ENCODE results near the gene RRM2.
"Not testable (repeated sequence)": the region's sequence is repeated elsewhere in the genome, so short reads cannot be mapped to it uniquely, and the experiment has no call there.

RRM2 gene

DNA sequence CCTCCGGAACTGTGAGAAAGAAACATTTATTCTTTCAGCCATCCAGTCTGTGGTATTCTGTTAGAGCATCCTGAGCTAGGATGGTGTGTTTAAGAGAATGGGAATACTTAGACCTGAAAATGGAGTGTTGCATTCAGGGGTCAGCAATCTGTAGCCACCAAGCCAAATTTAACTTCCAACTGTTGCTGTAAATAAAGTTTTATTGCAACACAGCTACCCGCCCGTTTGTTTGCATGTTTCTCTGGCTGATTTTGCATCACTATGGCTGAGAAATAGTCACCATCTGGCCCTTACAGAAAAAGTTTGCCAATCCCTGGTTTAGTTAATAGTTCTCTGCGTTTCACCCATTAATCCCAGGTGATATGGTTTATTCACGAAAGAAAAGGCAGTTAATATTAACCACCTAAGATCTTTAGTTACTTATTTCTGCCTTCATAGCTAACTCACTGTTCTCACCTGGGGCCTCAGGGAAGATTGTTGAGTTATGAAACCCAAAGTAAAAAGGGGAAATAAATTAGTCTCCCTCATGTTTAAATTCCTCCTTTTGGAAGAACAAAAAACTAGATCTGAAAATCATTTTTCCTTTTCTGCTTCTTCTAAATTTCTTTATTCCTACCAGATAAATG lies 32.9 kb upstream of the RRM2 start:
- in situ Hi-C loops (cut with HindIII; ENCODE audit: low sequenced_read_pairs) = no loop called here

DNA sequence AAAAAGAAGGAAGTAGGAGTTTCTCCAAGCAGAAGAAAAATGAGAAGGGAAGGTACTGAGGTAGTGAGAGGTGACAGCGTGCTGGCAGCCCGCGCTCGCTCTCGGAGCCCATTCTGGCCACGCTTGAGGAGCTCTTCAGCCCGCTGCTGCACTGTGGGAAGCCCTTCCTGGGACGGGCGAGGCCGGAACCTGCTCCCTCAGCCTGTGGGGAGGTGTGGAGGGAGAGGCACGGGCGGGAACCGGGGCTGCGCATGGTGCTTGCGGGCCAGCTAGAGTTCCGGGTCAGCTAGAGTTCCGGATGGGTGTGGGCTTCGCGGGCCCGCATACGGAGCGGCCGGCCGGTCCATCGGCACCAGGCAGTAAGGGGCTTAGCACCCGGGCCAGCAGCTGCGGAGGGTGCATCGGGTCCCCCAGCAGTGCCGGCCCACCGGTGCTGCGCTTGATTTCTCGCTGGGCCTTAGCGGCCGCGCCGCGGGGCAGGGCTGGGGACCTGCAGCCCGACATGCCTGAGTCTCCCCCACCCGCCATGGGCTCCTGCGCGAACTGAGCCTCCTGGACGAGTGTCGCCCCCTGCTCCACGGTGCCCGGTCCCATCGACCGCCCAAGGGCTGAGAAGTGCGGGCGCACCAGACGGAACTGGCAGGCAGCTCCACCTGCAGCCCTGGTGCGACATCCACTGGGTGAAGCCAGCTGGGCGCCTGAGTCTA lies 31.2 kb upstream of the RRM2 start:
- in situ Hi-C loops (cut with HindIII; ENCODE audit: low sequenced_read_pairs) = no loop called here

DNA sequence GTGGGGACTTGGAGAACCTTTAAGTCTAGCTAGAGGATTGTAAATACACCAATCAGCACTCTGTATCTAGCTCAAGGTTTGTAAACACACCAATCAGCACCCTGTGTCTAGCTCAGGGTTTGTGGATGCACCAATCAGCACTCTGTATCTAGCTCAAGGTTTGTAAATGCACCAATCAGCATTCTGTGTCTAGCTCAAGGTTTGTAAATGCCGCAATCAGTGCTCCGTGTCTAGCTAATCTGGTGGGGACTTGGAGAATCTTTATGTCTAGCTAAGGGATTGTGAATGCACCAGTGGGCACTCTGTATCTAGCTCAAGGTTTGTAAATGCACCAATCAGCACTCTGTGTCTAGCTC lies 30.7 kb upstream of the RRM2 start:
- in situ Hi-C loops (cut with HindIII; ENCODE audit: low sequenced_read_pairs) = not testable (repeated sequence)

DNA sequence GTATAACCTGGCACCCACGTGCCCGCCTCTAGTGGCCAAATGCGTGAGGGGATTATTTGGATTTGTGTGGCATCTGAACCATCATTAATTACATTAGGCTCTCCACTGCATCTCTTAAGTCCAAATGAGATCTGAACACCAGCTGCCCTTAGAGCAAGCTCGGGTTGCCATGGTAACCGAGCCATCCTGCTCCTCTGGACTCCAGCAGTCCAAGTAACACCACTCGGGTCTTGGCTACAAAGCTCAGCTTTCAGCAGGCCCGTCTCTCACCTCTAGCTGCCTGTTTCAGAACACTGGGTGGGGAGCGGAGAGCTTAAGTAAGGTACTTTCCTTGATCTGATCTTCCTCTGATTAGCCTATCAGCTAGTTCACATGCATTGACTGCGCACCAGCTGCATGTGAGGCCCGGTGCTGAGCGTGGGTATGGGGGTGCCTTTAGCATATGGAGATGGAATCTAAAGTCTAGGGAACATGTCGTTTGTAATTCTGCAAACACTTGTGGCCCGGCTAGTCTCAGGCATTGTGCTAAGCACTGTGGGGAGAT lies 28.2 kb upstream of the RRM2 start:
- in situ Hi-C loops (cut with HindIII; ENCODE audit: low sequenced_read_pairs) = no loop called here

DNA sequence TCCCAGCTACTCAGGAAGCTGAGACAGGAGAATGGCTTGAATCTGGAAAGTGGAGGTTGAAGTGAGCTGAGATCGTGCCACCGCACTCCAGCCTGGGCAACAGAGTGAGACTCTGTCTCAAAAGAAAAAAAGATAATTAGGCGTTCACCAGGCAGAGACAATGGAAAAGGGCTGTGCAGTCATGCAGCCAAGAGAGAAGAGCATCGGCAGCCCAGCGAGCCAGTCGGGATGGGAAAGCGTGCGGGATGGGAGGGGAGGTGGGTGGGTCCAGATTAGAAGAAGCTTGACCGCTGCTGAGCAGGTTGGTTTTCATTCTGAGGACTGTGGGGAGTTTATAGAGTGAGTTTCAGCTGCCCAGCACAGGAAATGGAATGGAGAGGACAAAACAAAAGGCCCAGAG lies 27.4 kb upstream of the RRM2 start:
- in situ Hi-C loops (cut with HindIII; ENCODE audit: low sequenced_read_pairs) = no loop called here

DNA sequence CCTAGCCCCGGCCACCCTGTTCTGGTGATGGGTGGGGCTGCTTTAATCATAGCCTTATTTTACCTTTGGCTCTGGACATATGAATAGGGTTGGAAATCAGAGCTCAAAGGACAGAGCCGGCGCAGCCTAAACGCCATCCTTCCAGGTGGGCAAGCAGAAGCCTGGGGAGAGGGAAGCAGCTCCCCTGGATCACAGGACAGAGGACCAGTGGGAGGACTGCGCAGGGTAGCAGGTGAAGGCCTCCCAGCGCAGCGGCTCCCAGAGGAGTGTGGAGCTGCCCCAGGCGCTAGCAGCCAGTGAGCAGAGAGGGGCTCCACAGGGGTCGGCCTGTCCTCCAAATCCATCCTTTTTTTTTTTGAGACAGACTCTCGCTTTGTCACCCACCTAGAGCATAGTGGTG lies 25.9 kb upstream of the RRM2 start:
- in situ Hi-C loops (cut with HindIII; ENCODE audit: low sequenced_read_pairs) = no loop called here

DNA sequence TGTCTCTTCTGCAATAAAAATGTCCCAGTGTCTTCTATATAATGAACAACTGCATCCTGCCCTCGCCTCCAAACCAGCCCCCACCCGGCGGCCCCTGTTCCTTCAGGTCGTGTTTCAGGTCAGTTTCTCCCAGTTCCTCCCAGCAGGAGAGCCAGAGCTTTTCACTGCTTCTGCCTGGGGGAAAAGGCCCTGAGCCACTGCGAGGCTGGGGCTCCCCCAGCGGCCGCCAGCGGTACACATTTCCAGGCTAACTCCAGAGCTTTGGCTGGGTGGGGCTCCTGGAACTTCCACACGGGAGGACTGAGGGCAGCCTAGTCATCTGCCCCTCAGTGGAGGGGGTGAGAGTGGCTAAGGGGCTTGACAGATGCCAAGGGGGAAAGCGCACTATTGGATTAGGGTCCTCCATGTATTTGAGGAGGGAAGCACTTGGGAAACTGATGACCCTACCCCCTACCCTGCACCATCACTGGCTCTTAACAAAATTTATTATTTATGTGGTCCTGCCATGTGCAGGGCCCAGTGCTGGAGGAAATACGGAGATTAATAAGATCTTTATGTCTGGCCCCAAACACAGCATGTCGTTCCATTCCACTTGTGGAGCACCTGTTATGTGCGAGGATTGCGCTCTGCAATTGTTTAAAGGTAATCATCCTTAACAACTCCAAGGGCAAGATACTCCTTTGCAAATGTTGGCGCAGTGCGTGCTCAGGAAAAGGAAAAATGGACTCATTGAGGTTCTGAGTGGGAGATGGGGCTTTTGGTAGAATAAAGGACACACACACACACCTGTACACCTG lies 25.0 kb upstream of the RRM2 start:
- in situ Hi-C loops (cut with HindIII; ENCODE audit: low sequenced_read_pairs) = no loop called here

DNA sequence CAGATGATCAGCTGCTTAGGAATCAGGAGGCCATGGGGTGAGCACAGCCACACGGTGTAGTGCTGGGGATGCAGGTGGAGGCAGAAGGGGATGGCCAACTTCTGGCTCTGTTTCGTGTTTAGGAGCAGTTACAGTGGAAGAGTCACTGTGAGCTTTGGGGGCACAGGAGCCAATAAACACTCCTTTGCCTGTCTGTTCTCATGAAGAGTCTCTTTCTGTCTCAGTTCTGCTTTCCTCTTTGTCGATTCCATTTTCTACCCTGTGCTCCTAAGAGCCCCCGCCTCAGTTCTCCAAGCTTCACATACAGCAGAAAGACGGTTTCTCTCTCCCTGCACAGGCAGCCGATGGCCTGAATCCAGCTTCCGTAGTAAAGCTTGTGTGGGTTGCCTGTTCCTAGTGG lies 21.0 kb upstream of the RRM2 start:
- in situ Hi-C loops (cut with HindIII; ENCODE audit: low sequenced_read_pairs) = no loop called here

DNA sequence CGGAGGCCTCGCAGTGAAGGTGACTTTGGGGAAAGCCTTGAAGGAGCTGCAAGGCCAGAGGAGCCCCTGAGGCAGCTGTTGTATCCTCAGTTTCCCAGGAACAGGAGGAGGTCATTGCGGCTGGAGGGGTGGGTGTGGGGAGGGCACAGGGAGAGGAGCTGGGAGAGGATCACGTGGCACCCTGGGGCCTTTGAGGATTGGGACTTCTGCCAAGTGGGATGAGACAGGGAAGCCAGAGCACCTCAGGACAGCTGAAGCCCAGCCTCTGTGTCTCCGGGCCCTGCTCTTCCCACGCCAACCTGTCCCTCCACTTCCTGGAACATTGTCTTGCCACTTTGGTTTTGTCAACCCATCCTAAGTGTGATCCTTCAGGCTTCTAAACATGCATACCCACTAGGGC lies 19.4 kb upstream of the RRM2 start:
- in situ Hi-C loops (cut with HindIII; ENCODE audit: low sequenced_read_pairs) = no loop called here

DNA sequence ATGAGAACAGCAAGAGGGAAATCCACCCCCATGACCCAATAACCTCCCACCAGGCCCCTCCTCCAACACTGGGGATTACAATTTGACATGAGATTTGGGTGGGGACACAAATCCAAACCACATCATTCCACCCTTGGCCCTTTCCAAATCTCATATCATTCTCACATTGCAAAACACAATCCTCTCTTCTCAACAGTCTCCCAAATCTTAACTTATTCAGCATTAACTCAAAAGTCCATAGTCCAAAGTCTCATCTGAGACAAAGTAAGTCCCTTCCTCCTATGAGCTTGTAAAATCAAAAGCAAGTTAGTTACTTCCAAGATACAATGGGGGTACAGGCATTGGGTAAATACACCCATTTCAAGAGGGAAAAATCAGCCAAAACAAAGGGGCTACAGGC lies 17.6 kb upstream of the RRM2 start:
- in situ Hi-C loops (cut with HindIII; ENCODE audit: low sequenced_read_pairs) = not testable (repeated sequence)

DNA sequence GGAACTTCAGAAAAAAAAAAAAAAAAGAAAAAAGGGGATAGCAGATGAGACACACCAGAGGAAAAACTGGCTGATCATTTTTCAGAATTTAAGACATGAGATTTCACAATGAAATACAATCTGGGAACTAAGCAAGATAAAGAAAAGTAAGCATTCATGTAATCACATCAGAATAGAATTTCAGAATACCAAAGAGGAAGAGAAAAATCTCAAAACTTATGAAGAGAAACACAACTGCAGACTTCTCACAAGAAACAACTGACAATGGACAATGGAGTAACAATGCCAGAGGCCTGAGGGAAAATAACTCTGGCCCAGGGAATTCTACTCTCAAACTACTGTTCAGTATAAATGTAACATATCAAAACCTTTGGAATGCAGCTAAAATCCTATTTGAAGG lies 13.2 kb upstream of the RRM2 start:
- in situ Hi-C loops (cut with HindIII; ENCODE audit: low sequenced_read_pairs) = no loop called here

DNA sequence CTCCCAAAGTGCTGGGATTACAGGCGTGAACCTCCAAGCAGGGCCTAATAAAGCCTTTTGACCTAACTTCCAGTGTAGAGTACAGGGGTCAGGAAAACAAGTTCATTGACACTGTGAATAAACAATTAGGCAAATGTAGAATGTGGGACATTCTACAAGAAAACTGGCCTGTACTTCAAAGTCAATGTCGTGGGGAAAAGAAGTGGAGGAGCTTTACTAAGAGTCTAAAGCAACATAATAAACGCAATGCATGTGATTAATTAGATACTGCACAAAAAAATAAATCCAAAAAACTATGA lies 3.6 kb upstream of the RRM2 start:
- in situ Hi-C loops (cut with HindIII; ENCODE audit: low sequenced_read_pairs) = no loop called here

DNA sequence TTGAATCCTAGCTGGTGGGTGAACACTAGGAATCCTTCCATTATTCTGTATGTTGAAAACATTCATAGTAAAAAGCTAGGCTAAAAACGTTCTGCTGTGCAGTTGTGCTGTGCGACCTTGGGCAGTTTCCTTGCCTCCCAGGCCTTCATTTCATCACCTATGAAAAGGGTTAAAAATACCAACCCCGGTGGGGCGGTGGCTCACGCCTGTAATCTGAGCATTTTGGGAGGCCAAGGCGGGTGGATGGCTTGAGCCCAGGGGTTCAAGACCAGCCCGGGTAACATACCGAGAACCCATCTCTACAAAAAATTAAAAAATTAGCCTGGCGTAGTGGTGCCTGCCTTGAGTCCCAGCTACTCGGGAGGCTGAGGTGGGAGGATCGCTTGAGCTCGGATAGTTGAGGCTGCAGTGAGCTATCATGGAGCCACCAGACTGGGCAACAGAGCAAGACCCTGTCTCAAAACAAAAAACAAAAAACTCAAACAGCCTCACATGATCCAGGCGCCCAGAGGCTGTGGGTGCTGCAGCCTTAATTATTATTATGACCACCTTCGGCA lies 2.9 kb upstream of the RRM2 start:
- in situ Hi-C loops (cut with HindIII; ENCODE audit: low sequenced_read_pairs) = loop anchor here (10.0 kb wide), 2 partner anchors 315 to 545 kb away; no protein-coding TSS in a partner anchor

DNA sequence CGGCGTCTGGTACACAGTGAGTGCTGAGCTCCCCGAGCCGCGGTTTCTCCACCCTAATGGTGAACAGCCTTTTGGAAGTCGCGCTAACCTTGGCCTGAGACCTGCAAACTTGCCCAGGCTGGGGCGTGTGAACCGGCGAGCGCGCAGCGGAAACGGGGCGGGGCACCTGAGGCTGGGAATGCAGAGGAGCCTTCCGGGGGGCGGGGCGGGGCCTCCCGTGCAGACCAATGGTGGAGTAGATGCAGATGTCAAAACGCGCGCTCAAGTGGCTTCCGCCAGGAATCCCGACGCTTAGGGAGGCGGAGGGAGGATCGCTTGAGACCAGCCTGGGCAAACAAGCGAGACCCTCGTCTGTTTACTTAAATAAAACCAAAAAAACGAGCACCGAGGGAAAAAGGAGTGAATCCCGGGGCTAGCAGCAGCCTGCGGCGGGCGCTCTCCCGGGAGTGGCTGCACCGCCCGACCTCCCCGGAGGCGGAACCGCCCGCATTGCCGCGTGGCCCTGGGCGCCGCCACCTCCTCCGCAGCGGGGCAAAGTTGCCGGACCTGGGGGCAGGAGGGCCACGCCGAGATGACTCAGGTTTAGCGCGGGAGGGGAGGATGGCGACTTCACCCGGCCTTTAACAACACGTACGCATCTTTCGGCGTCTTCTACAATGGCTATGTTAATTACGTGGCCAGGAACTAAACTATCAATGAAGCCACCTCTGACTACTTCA lies 2.2 kb upstream of the RRM2 start:
- in situ Hi-C loops (cut with HindIII; ENCODE audit: low sequenced_read_pairs) = loop anchor here (10.0 kb wide), 2 partner anchors 314 to 544 kb away; no protein-coding TSS in a partner anchor

DNA sequence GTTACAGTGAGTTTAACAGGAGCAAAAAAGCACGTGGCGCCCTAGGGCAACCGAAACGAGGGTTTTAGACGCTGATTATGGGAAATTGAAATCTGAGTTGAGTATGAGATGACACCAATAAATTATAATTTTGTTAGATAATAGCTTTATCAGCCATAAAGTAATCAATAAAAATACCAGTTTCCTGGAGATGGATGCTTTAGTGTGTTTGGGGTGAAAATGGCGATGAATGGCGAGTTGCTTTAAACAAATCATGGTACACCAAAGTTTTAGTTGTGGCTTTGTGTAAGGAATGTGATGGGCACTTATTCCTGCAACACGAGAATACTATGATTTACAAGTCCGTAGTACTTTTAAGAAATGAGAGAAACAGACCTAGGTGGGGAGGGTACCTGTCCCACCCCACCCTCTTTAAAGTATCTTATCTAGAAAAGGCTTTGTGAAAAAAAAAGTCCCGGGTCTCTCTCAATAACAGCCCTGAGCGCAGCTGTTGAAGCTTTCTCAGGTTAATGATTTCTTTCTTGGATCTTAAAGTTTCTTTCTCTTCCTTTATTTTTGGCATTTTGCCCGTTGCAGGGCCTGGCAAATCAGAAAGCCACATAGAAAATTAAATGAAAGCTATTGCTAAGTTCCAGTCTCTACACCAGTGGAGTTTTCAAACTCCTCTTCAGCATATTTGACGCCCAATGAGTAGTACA lies 1.5 kb upstream of the RRM2 start:
- in situ Hi-C loops (cut with HindIII; ENCODE audit: low sequenced_read_pairs) = loop anchor here (10.0 kb wide), 2 partner anchors 314 to 544 kb away; no protein-coding TSS in a partner anchor

DNA sequence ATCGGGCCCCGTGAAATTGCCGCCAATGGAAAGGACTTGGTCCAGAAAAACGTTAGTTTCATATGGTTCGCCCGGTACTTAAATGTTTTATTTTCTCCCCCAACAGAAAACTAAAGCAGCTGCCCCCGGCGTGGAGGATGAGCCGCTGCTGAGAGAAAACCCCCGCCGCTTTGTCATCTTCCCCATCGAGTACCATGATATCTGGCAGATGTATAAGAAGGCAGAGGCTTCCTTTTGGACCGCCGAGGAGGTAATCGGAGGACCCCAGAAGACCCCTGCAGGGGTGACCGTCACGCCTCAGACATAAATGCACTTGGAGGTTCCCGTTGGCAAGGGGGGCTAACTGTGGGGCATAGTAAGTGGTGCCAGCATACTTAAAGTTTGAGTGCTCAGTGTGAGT lies 742 bp downstream of the RRM2 start:
- in situ Hi-C loops (cut with HindIII; ENCODE audit: low sequenced_read_pairs) = loop anchor here (10.0 kb wide), 2 partner anchors 312 to 542 kb away; no protein-coding TSS in a partner anchor

DNA sequence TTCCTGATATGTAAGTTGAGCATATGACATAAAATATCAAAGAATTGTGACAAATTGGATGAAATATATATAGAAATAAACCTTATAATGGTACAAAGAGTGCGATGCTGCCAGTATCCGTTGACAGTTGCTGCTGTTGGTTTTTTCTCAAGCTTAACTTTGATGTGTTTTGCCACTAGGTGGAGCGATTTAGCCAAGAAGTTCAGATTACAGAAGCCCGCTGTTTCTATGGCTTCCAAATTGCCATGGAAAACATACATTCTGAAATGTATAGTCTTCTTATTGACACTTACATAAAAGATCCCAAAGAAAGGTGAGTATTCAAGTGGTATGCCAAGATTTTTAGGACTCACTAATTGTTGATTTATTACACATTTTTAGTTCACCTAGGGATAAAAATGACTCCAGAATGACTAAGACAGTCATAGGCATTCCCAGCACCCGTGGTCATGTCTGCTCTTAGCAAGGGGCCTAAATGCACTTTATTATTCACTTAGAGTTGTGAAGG lies 2.1 kb downstream of the RRM2 start:
- in situ Hi-C loops (cut with HindIII; ENCODE audit: low sequenced_read_pairs) = loop anchor here (10.0 kb wide), 2 partner anchors 310 to 540 kb away; no protein-coding TSS in a partner anchor

DNA sequence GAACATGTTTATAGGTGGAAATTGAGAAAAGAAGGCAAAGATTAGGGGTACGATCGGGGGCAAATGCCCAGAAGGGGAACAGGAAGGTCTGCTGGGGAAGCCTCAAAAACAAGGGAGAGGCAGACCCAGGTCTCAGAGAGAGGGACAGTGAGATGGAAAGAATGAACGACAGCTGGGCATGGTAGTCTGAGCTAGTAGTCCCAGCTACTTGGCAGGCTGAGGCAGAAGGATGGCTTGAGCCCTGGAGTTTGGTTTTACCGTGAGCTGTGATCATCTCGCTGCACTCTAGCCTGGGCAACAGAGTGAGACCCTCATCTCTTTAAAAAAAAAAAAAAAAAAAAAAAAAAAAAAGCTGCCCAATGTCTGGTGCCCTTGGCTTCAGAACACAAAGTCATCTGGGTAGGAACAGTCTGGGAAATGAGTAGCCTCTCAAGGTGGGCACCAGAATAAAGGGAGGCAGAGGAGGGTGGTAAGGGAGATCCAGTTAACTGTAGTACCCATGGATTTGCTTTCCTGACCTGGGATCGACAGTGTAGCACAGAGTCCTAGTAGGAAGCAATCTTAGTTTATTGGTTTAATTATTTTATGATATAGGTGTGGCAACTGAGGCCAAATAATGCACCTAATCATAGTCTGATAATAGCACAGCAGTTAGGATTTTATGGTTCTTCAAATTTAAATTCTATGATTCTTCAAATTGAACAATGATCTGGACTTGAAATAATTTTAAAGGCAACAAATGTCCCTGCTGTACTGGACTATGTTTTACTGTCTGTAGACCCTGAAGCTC lies 3.5 kb downstream of the RRM2 start:
- in situ Hi-C loops (cut with HindIII; ENCODE audit: low sequenced_read_pairs) = loop anchor here (10.0 kb wide), 2 partner anchors 309 to 539 kb away; no protein-coding TSS in a partner anchor

DNA sequence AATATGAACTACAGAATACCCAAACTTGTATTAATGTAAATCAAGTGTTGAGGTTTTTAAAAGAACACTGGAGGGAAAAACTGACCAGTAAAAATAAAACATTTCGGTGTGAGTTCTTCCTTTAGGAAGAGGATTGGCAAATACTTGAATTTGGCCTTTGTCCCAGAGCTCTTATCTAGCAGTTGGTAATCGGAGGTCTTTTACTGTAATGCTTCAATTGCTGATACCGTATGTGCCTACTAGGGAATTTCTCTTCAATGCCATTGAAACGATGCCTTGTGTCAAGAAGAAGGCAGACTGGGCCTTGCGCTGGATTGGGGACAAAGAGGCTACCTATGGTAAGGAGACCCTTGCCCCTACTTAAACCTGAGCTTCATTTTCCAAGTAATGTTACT lies 4.1 kb downstream of the RRM2 start:
- in situ Hi-C loops (cut with HindIII; ENCODE audit: low sequenced_read_pairs) = loop anchor here (10.0 kb wide), 2 partner anchors 308 to 538 kb away; no protein-coding TSS in a partner anchor
